NT2/D1 (cell line): ENCODE results near the gene SPAG7.

Source experiments
- YY1 ChIP-seq: IDR thresholded peaks from 2 replicates; pipeline ENCODE4 v1.6.1; 2011; ENCODE audit not compliant: insufficient read length, insufficient read depth
- ZNF274 ChIP-seq: IDR thresholded peaks from 2 replicates; pipeline ENCODE4 v1.6.1; 2011; ENCODE audit warnings: mild to moderate bottlenecking, low read depth, low read length

DNA sequence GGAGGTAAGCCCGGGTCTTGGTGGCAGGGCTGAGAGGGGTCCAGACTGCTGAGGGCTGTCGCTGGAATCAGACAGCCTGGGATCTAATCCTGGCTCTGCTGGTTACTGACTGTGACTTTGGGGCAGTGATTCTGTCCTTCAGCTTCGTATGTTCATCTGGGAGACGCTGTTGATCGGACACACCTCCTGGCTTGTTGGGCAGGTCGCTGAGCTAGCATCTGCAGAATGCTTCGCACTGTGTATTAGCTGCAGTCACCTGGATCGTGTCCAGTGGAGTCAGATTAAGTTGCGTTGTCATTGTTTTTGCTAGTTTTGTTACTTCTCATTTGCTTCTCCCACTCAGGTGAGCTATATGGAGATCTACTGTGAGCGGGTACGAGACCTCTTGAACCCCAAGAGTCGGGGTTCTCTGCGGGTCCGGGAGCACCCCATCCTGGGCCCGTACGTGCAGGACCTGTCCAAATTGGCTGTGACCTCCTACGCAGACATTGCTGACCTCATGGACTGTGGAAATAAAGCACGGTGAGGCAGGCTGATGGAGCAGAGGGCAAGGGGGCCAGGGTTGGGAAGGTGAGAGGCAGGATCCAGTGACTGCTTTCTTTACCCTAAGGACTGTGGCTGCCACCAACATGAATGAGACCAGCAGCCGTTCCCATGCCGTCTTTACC is 34.6 kb upstream of the SPAG7 start:
- TF ChIP-seq ZNF274 (no peak), YY1 (no peak)
